ENCODE measurements around the gene FMN2. TPM values are rescaled to one million over a fixed set of nuclear protein-coding genes. Genes with fewer than 3 reads are reported as not detected.

Gene FMN2
- total RNA-seq, 1 experiment from 2014 or later = not detected

DNA sequence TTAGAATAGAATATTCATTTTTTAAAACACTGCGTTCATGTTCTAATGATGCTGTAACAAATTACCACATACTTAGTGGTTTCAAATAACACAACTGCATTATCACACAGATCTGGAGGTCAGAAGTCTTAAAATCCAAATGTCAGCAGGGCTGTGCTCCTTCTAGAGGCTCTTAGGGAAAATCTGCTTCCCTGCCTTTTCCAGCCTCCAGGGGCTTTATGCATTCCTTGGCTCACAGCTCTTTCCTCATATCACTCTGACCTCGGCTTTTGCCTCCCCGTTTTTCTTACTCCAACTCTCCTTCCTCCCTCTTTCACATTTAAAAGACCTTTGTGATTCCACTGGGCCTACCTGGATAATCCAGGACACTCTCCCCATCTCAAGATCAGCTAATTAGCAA is 18.6 kb upstream of the FMN2 start:
- Histone ChIP-seq H3K4me1 (no peaks in the 10 kb centered on the region), H3K9me3 (no peaks in the 10 kb centered on the region), H3K27me3 (replicated peaks; ENCODE audit: control insufficient read depth, insufficient read depth, low read length) (no peaks in the 10 kb centered on the region), H3K36me3 (ENCODE audit: control insufficient read depth, insufficient read depth, low read length) (no peaks in the 10 kb centered on the region), H3K4me3 (ENCODE audit: low read depth, low read length) (no peak overlapping the region)
- no TSS peak for BruUV-seq (replicated peaks)
- H3K9me3 Mint-ChIP-seq (ENCODE audit: unreplicated experiment) = no peaks in the 10 kb centered on the region
- ChIA-PET POLR2A (no interaction called here), CTCF (no interaction called here)
- no peaks in the 10 kb centered on the region for H3K4me1 Mint-ChIP-seq (ENCODE audit: low read depth, unreplicated experiment)
- DNase-seq = no peak
- H3K27ac Mint-ChIP-seq (ENCODE audit: unreplicated experiment) = no peak overlapping the region
- intact Hi-C loops (cut with micrococcal nuclease; ENCODE audit: unreplicated experiment) = no loop called here
- no peaks in the 10 kb centered on the region for H3K36me3 Mint-ChIP-seq (ENCODE audit: insufficient read depth, unreplicated experiment)
- peaks cover 4% of the 10 kb centered on the region for H3K27me3 Mint-ChIP-seq (ENCODE audit: insufficient read depth, unreplicated experiment)
- no peak for TF ChIP-seq CTCF (IDR thresholded peaks at IDR 0.05; ENCODE audit: insufficient read depth in 1 of 2, low read depth in 1 of 2, low read length in 1 of 2, severe bottlenecking in 1 of 2, unreplicated experiment in 1 of 2)
- H3K4me3 Mint-ChIP-seq (ENCODE audit: unreplicated experiment) = no peak overlapping the region

DNA sequence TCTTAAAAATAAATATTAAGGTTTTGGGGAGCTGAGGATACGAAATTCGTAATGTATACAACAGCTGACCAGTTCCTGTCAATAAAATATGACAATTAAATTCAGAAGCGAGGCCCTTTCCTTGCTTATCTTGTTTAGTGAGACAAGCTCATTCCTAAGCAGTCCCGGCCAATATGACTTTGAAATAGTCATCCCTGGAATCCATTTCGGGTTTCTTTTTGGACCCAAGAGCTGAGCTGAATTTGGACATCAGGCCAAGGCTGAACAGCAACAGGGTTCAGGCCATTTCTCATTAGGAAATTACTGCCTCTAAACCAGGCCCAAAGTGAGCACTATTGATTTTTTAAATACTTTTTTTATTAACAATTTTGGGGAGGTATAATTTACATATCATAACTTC is 17.3 kb upstream of the FMN2 start:
- BruUV-seq (replicated peaks) = no TSS peak
- Mint-ChIP-seq H3K27me3 (ENCODE audit: insufficient read depth, unreplicated experiment) (peaks cover 4% of the 10 kb centered on the region), H3K36me3 (ENCODE audit: insufficient read depth, unreplicated experiment) (no peaks in the 10 kb centered on the region), H3K27ac (ENCODE audit: unreplicated experiment) (no peak overlapping the region), H3K4me1 (ENCODE audit: low read depth, unreplicated experiment) (no peaks in the 10 kb centered on the region), H3K9me3 (ENCODE audit: unreplicated experiment) (no peaks in the 10 kb centered on the region), H3K4me3 (ENCODE audit: unreplicated experiment) (no peak overlapping the region)
- no peaks in the 10 kb centered on the region for H3K36me3 ChIP-seq (ENCODE audit: control insufficient read depth, insufficient read depth, low read length)
- intact Hi-C loops (cut with micrococcal nuclease; ENCODE audit: unreplicated experiment) = no loop called here
- no peaks in the 10 kb centered on the region for H3K27me3 ChIP-seq (replicated peaks; ENCODE audit: control insufficient read depth, insufficient read depth, low read length)
- ChIA-PET POLR2A (no interaction called here), CTCF (no interaction called here)
- H3K4me1 ChIP-seq = no peaks in the 10 kb centered on the region
- no peak for TF ChIP-seq CTCF (IDR thresholded peaks at IDR 0.05; ENCODE audit: insufficient read depth in 1 of 2, low read depth in 1 of 2, low read length in 1 of 2, severe bottlenecking in 1 of 2, unreplicated experiment in 1 of 2)
- no peaks in the 10 kb centered on the region for H3K9me3 ChIP-seq
- H3K4me3 ChIP-seq (ENCODE audit: low read depth, low read length) = no peak overlapping the region
- DNase-seq = no peak

DNA sequence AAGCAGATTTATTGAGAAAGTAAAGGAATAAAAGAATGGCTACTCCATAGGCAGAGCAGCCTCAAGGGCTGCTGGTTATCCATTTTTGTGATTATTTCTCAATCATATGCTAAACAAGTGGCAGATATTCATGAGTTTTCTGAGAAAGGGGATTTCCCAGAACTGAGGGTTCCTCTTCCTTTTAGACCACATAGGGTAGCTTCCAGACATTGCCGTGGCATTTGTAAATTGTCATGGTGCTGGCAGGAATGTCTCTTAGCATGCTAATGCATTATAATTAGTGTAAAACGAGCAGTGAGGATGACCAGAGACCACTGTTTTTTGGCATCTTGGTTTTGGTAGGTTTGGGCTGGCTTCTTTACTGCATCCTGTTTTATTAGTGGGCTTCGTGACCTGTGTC is 16.8 kb upstream of the FMN2 start:
- intact Hi-C loops (cut with micrococcal nuclease; ENCODE audit: unreplicated experiment) = no loop called here
- no peaks in the 10 kb centered on the region for H3K36me3 ChIP-seq (ENCODE audit: control insufficient read depth, insufficient read depth, low read length)
- Mint-ChIP-seq H3K27me3 (ENCODE audit: insufficient read depth, unreplicated experiment) (peaks cover 4% of the 10 kb centered on the region), H3K9me3 (ENCODE audit: unreplicated experiment) (no peaks in the 10 kb centered on the region), H3K4me3 (ENCODE audit: unreplicated experiment) (no peak overlapping the region), H3K4me1 (ENCODE audit: low read depth, unreplicated experiment) (no peaks in the 10 kb centered on the region), H3K27ac (ENCODE audit: unreplicated experiment) (no peak overlapping the region), H3K36me3 (ENCODE audit: insufficient read depth, unreplicated experiment) (no peaks in the 10 kb centered on the region)
- no peak for TF ChIP-seq CTCF (IDR thresholded peaks at IDR 0.05; ENCODE audit: insufficient read depth in 1 of 2, low read depth in 1 of 2, low read length in 1 of 2, severe bottlenecking in 1 of 2, unreplicated experiment in 1 of 2)
- no peaks in the 10 kb centered on the region for H3K27me3 ChIP-seq (replicated peaks; ENCODE audit: control insufficient read depth, insufficient read depth, low read length)
- ChIA-PET CTCF (no interaction called here), POLR2A (no interaction called here)
- BruUV-seq (replicated peaks) = no TSS peak
- H3K9me3 ChIP-seq = no peaks in the 10 kb centered on the region
- no peak for DNase-seq
- no peak overlapping the region for H3K4me3 ChIP-seq (ENCODE audit: low read depth, low read length)
- H3K4me1 ChIP-seq = no peaks in the 10 kb centered on the region
